Measurements from ENCODE around the gene SGTA.
A peak's percentile ranks its signal among the peaks of the same experiment; 100 is the strongest.

The SGTA gene

DNA sequence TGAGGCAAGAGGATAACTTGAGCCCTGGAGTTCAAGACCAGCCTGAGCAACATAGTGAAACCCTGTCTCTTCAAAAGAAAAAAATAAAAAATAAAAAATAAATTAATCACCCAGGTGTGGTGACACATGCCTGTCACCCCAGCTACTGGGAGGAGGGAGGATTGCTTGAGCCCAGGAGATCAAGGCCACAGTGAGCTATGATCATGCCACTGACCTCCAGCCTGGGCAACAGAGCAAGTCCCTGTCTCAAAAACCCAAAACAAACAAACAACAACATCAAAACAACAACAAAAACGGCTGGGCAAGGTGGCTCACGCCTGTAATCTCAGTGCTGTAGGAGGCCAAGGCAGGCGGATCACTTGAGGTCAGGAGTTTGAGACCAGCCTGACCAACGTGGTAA is 39.0 kb downstream of the SGTA start:
- DNase-seq: no peak

DNA sequence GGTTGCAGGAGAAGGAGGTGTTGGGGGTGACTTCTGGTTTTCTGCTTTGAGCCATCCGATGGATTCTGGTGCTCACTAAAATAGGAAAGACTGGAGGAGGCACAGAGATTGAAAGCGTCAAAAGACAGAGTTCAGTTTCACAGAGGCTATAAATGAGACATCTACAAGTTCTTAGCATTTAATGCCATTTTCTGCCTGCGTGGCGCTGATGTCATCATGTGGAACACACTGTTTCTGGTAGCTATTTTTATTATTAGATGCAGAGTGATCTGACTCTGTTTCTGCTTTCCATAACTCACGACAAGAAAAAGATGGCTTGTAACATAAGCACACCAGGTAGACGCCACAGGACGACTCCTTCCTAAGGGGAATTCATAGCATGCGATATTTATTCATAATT is 40.0 kb downstream of the SGTA start:
- no peak for DNase-seq

DNA sequence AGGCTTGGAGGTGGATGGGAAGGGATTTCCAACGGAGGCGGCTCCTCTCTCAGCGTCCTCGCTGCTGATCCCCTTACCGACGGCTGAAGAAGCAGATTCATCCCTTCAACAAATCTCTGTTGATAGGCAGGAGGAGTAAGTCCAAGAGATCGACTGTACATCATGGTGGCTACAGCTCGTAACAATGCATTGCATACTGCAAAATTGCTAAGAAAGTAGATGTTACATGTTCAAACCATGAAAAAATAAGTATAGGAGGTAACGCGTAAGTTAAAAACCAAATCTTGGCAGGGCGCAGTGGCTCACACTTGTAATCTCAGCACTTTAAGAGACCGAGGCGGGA is 42.8 kb downstream of the SGTA start:
- no peak for DNase-seq

DNA sequence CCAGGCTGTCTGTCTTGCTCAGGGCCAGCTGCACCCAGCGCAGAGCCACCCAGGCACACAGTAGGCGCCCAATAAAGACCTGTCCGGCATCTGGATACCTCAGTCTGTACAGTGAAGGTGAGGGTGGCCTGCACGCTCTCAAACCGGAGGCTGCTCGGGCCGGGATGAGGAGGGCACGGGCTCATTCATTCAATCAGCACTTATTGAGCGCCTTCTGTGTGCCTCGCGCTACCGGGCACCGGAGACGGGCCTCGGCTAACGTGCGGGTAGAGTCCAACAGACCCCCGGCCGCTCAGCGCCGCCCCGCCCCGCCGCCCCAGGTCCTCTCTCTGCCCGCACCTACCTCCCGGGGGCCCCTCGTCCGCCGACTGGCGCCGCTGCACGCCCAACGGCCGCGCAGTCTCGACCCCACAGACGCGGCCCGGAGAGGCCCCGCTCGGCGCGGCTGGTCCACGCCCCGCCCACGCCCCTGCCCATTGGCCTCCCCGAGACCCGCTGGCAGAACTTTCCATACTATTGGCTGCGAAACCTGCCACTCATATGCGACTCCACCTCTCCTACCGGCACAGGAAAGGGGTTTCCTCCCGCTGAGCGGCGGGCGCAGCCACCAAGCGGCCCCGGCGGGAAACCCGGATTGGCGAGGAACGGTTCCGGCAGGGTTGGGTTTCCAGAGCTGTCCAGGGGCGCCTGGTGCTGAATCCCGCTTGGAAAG is 43.3 kb downstream of the SGTA start, which contains the start of gene SLC39A3:
Gene SLC39A3, minus strand, starts transcription at position 416 of the 712 bp plus-strand sequence. CDS start 2,760 bp downstream, outside the sequence.
- peak; percentile 97 for DNase-seq

DNA sequence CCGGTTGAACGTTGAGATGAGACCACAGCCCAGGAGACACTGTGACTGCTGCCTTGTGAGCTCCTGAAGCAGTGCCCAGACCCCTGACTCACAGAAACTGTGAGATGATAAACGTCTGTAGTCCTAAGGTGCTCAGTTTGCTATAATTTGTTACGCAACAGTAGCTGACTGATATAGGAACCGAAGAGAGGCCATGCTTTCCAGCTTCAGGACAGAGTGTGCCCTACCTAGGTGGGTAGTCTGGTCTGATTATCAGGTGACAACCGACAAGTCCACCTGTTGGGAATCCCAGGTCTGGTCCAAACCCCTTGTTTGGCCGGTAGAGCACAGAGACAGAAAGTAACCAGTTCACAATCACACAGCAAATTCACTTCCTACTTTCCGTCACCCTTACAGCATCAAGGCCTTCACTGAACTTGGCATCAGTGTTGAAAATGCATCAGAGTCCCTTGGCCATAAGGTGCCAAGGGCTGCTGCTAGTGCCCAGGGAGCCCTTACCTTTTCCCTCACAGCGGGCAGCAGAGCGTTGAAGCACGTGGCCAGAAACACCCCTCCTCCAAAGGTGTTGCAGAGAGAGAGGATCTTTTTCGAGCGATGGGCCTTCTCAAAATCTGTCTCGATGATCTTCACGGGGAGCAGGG is 46.4 kb downstream of the SGTA start:
- DNase-seq: no peak

DNA sequence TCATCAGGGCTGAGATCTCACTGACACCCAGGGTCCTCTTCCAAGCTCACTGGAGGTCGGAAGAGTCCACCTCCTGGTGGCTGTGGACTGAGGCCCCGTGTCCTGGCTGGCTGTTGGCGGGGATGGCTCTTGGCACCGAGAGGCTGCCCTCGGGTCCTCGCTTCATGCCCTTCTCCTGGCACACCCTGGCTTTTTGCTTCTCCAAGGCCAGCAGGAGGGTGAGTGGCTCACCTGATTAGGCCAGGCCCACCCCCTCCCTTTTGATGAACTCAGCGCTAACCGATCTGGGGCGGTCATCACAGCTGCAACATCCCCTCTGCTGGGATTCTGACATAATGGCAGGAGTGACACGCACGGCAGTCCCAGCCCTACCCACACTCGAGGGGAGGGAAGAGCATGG is 47.7 kb downstream of the SGTA start:
- DNase-seq: no peak

DNA sequence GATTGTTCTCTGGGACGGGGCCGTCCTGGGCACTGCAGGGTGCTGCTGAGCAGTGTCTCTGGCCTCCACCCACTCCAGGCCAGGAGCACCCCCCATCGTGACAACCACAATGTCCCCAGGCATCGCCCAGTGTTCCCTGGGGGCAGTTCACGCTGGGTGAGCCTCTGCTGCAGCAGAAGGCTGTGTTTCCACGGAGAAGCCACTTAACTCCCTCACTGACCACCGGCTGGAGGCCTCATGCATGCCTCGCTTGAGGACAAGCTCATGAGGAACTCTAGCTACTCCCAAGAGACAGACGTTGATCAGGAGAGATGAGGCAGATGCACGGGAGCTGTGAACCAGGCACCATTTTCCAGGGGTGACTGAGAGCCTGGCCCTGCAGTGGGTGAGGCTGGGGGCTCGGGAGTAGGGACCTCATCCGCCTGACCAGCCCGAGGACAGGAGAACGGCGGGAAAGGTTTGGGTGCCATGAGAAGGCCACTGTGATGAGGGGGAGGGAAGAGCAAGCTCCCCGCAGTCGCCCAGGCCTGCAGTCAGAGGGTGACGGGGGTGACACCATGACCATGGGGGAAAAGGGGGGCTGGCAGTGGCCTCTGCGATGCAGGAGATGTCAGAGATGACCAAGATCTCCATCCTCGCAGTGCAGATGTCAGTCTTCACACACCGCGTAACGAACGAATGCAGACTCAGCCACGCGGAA is 48.3 kb downstream of the SGTA start:
- DNase-seq: no peak

DNA sequence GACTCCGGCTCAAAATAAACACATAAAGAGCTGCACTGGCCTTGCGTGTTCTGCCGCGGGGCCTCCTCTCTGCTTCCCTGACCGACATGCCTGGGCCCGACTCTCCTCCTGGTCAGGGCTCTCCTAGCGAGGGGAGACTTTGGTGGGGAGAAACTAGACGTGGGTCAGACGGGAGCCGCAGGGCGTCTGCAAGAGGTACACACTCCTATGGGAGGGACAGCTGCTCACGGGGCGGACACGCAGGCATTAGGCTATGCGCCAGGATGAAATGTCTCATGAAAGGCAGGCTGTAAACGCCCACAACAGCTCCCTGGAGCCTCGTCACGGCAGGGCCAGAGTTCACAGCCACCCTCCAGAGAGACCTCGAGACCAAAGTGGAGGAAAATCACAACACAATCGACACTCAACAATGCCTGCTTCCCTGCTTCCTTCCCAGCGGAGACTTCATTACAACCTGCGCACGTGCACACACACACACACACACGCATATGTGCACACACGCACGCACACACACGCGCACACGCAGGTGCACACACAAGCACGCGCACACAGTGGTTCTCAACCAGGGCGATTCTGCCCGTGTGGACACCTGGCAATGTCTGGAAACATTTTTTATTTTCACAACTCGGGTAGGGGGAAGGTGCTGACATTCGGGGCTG is 49.0 kb downstream of the SGTA start:
- DNase-seq: no peak

DNA sequence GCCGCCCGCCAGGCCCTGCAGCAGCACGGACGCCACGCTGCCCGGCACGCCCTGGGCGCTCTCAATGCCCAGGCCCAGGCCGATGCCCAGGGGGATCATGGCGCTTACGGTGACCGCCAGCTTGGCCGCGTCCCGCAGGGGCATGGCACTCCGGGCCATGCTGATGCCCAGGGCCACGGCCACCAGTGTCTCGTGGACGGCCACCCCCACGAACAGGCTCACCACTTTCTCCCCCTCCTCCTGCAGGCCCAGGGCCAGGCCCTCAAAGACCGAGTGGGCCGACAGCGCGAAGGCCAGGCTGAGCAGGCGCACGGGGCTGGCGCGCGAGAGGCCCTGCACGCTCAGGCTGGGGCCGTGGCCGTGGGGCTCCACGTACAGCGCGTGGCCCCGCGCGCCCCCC is 50.2 kb downstream of the SGTA start:
- DNase-seq: no peak

DNA sequence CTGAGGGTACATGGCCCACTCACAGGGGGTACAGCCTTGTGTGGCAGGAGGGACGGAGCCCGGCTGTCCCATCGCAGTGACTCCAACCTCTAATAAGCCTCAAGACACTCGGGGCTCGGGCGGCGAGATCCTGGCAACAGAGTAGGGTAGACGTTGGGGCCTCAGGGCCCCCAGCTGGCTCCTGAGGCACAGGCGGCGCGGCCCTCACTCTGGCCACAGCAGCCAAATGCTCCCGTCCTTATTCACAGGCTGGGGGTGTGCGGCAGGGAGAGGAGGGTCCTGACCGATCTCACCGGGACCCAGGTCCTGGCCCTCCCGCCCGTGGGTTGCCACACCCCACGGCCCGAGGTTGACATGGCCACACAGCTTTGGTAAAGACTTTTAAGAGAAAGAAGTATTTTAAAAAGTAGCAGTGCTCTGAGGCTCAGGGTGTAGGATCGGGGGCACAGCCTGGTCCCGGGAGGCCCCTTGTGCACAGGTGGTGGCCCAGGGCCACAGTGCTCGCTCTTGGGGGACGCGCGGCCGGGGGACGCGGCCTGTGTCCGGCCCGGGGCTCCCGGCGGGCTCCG is 50.8 kb downstream of the SGTA start:
- DNase-seq: no peak

DNA sequence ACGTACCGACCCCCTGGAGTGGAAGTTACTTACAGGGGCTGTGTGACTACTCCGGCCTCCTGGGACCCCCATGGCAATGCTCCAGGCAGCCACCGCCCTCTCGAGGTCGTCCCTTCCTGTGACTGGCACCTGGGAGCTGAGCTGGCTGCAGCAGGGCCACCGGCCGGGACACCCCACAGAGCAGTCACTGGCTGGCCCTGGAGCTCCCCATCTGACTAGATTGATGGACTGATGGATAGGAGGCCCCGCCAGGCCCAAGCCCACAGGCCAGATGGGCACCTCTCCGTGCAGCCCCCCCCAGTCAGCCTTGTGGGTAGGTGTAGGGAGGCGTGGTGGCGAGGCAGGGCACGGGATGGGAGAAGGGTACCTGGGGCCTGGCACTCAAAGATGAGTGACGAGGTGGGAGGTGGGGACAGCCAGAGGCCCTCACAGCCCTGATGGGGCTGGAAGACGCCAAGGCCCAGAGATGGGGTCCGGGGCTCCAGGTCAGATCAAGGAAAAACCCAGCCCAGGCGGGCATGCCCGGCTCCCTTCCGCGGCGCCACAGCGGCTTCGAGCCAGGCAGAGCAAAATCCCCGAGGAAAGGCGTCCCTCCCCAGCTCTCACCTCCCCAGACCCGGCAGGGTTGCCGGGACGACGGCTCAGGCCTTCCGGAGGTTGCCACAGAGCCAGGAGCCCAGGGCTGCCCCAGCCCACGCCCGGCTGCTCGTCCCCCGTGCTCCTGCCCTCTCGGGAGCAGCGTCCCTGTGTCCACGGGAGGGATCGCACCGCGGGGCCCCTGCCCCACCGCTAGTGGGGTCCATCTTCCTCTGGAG is 51.7 kb downstream of the SGTA start:
- no peak for DNase-seq

DNA sequence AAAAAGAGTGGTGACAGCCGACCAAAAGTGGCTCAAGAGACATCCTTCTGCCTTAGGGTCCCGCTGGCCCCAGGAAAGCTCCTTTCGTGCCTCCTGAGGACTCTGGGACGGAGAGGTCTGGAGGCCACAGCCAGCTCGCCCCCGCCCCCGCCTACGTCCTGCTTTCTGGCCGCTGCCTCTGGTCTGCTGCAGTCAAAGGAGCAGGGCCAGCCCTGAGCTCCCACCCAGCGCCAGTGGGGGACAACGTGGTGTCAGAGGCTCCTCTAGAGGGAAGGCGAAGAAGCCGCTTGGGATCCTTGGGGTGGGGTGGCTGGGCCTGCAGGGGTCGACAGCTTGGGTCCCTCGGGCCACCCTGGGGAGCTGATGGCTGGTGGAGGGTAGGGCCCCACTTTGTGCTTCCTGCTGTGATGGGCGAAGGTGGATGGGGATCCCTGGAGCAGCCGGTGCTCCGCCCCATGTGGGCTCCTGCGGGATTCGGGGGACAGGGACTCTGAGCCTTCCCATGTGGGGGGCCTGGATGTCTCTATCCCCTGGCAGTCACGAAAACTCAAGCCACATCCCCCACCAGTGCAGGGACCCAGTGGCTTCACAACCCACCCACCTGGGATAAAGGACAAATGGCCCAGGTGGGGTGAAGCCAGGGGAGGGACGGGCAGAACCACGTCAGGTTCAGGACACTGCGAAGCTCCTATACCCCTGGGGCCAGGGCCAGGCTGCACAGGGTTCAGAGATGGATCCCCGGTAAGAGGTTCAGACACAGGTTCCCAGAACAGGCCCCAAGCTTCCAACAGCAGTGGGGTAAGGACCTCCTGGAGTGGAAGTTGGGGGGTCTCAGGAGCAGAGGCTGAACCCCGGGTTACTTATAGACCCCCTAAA is 52.9 kb downstream of the SGTA start:
- no peak for DNase-seq

DNA sequence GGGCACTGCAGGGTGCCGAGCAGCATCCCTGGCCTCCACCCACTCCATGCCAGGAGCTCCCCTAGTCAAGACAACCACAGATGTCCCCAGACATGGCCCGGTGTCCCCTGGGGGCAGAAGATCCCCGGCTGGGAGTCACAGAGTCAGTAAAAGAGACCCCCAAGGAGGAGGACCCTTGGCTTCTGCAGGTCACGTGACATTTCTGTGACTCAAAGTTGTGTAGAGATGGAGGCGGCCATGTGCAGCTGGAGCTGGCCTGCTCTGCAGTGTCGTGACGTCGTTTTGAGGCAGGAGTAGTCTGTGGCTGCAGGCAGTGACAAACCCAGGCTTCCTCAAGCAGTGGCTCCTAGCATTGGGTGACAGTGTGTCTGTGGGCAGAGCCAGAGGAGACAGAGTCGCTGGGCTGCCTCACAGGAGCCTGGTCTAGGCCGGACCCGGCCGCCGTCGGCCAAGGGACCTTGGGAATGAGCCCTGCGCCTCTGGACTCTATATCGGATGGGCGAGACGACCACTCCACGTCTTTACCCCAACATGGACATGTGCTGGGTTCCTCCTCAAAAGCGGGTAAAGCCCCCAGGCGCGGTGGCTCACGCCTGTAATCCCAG is 54.2 kb downstream of the SGTA start:
- no peak for DNase-seq

DNA sequence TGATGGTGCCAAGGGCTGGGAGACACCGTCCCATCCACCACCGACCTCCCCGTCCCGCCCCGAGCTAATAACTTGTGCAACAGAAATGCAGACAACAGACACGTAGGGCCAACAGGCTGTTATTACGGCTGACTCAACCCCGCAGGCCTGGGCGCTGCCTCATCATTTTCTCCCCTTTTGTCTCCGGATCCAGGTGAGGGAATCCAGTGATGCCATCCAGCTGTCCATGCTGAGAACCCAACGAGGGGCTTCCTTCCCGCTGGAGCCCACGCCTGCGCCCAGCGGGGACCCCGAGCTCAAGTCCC is 55.5 kb downstream of the SGTA start:
- DNase-seq: no peak

DNA sequence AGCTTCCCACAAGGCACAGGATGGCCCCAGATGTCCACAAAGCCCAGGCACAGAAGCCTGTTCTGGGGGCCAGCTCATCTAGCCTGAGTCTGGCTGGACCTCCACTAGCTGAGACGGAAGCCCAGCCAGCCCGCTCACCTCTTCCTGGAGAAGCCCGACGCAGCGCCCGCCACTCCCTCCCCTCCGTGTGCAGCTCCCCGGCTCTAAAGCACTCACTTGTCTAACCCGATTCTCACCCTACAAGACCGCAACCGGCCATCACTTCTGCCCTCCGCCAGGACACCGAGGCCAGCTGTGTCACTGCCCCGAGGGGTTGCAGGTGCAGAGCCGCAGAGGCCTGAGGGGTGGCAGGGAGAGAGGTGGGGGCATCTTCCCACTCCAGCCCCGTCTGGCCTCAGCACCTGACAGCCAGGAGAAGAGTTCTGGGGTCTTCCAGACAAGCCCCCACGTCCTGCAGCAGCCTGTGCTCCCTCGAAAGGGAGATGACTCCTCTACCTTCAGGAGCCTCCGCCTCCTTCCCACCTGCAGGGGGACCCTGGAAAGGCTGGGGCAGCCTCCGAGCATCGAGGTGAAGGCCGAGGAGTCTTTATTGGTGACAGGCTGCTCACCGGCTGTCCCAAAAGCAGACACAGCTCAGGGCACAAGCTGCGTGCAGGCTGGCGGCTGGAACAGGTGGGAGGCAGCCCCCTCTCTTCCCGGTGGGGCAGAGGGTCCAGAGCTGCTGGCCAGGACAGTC is 56.0 kb downstream of the SGTA start:
- no peak for DNase-seq

DNA sequence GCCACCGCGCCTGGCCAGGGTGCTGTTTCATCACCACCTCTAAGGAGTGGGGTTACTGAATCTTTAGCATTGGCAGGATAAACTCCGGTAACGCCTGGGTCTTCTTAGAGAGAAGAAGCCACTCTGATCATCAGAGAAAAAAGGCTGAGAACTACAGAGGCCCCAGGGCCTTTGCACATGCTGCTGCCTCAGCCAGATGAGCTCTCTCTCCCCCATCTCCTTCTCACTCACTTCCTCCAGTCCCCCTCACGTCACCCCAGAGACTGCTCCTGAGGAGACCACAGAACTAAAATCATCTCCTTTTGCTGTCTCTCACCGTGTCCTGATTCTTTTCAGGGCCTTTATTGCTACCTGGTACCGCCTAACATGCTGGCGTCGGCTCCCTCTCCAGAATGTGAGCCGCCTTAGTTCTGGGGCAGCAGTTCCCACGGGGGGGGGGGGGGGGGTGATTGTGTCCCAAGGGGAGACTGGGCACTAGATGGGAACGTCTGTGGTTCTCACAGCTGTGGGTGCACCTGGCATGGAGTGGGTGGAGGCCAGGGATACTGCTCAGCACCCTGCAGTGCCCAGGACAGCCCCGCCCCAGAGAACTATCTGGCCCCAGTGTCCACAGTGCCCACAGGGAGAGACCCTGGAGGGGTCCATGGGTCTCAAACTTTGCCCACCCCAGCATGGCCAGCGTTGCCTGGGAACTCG is 56.8 kb downstream of the SGTA start:
- no peak for DNase-seq

DNA sequence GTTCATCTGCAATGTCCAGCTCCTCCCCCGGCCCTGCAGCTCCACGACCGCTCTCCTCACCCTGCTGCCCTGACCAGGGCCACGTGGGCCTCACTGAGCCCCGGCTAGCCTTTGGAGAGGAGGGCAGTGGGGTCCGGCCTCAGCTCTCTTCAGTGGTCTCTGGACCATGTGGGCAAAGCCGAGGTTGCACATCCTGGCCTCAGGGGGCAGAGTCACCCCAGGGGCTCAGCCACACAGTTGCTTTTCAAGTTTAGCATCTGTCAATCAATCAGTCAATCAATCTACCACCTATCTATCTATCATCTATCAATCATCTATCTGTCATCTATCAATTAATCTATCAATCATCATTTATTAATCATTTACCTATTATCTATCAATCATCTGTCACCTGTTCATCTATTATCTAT is 58.9 kb downstream of the SGTA start:
- DNase-seq: no peak

DNA sequence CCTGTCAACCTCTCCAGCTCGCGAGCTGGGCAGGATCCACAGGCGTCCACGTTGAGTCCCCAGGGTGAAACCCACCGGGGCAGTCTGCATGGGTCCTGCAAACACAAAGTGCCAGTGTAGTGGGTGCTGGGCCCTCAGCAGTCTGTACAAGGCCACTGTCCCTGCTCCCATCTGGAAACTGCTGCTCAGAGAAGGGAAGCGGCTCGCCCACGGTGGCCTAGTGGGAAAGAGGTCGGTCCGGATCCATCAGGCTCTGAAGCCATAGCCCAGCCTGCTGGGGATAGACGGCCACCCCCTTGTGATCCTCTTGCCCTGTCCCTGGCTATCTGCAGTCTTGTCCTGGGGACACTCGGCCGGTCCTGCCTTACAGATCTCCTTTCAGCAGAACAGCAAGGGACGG is 59.3 kb downstream of the SGTA start:
- no peak for DNase-seq

DNA sequence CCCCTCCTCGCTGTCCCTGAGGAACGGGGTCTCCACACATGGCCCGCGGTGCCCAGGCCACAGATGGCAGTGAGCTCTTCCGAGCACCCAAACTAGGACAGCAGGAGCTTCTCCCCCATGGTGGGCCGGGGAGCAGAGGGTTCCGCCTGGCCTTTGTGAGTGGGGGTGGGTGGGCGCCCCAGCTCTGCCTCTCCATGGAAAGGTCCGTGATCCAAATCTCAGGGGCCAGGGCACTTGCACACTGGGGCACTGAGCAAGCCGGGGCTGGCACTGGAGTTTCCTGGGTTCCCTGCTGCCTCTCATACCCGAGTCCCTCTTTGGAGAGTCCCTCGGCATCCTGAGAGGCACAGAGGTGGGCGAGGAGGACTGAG is 59.7 kb downstream of the SGTA start:
- no peak for DNase-seq

All from NCI-H187 (cell line).